Measurements from ENCODE around the gene TMEM192.

TMEM192 gene

GRCh38 chr4:165111906-165112367 is 723 bp downstream of the TMEM192 start:
- no peaks in the 10 kb centered on the region for H3K9me3 ChIP-seq (ENCODE audit: low read length)
- no peaks in the 10 kb centered on the region for H3F3A ChIP-seq (ENCODE audit: insufficient read depth, low read length)
- peak overlapping the region; percentile 82 for H3K9ac ChIP-seq (ENCODE audit: low read length)
- TF ChIP-seq EZH2 (IDR thresholded peaks at IDR 0.05; ENCODE audit: borderline replicate concordance, low read length): no peak
- TF ChIP-seq CTCF (IDR thresholded peaks at IDR 0.05; ENCODE audit: low read length): no peak
- no peaks in the 10 kb centered on the region for H3K27me3 ChIP-seq (ENCODE audit: insufficient read depth, low read length)
- peak overlapping the region; percentile 13 for H3K27ac ChIP-seq (ENCODE audit: low read depth, low read length, poor library complexity, severe bottlenecking)
- H3K4me2 ChIP-seq (ENCODE audit: low read length): peak overlapping the region; percentile 94
- peaks cover 17% of the 10 kb centered on the region for H3K4me1 ChIP-seq (ENCODE audit: insufficient read depth, low read length, severe bottlenecking)
- H3K4me3 ChIP-seq (ENCODE audit: low read depth, low read length, poor library complexity, severe bottlenecking): peak overlapping the region; percentile 81
- H2AFZ ChIP-seq (ENCODE audit: low read length): peak overlapping the region; percentile 60; the same call in 1 of the 2 replicates
- no peaks in the 10 kb centered on the region for H3K9me2 ChIP-seq (ENCODE audit: low read depth, low read length)
- 0 out of 2 replicates have a peak, but pooled peaks cover 4% of the 10 kb centered on the region for H3K36me3 ChIP-seq (ENCODE audit: insufficient read depth, low read length)
- peaks cover 10% of the 10 kb centered on the region for H3K79me2 ChIP-seq (ENCODE audit: insufficient read depth, low read length)
- no peaks in the 10 kb centered on the region for H4K20me1 ChIP-seq (ENCODE audit: insufficient read depth, low read length)

DNA sequence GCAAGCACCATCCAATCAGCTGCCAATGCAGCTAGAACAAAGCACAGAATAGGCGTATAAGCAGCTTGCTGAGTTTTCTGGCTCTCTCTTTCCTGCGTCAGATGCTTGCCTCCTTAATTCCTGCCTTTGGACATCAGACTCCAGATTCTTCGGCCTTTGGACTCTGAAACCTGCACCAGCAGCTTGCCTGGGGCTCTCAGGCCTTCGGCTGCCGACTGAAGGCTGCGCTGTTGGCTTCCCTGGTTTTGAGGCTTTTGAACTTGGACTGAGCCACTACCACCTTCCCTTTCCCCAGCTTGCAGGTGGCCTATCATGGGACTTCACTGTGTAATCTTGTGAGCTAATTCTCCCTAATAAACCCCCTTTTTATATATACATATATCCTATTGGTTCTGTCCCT is 6.1 kb downstream of the TMEM192 start:
- Histone ChIP-seq H3K27ac (ENCODE audit: low read depth, low read length, poor library complexity, severe bottlenecking) (no peak overlapping the region), H3K79me2 (ENCODE audit: insufficient read depth, low read length) (0 out of 2 replicates have a peak, but pooled peaks cover 3% of the 10 kb centered on the region), H3K9ac (ENCODE audit: low read length) (no peak overlapping the region), H3F3A (ENCODE audit: insufficient read depth, low read length) (no peaks in the 10 kb centered on the region), H2AFZ (ENCODE audit: low read length) (no peak overlapping the region), H3K4me3 (ENCODE audit: low read depth, low read length, poor library complexity, severe bottlenecking) (no peak overlapping the region), H3K9me3 (ENCODE audit: low read length) (no peaks in the 10 kb centered on the region), H4K20me1 (ENCODE audit: insufficient read depth, low read length) (no peaks in the 10 kb centered on the region), H3K9me2 (ENCODE audit: low read depth, low read length) (no peaks in the 10 kb centered on the region), H3K36me3 (ENCODE audit: insufficient read depth, low read length) (peaks cover 18% of the 10 kb centered on the region), H3K27me3 (ENCODE audit: insufficient read depth, low read length) (no peaks in the 10 kb centered on the region), H3K4me2 (ENCODE audit: low read length) (no peak overlapping the region), H3K4me1 (ENCODE audit: insufficient read depth, low read length, severe bottlenecking) (peaks cover 5% of the 10 kb centered on the region)
- no peak for TF ChIP-seq EZH2 (IDR thresholded peaks at IDR 0.05; ENCODE audit: borderline replicate concordance, low read length)
- no peak for TF ChIP-seq CTCF (IDR thresholded peaks at IDR 0.05; ENCODE audit: low read length)

DNA sequence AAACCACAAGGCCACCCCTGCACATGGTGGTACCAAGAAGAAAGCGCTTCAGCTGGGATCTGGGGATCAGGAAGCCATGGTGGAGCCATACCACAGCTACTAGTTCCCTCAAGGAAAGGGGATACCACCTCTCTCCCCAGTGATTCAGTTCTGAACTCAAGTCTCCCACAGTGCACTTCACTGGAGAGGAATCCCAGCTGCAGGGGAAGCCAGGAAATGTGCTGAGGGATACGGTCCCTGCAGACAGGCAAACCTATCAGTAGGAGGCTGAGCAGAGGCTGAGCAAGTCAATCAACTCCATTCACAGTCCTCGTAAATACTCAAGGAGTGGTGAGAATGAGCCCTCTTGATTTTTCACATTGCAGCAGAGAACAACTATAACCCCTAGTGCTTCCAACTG is 11.0 kb downstream of the TMEM192 start:
- no peaks in the 10 kb centered on the region for H3K9me2 ChIP-seq (ENCODE audit: low read depth, low read length)
- H3K4me1 ChIP-seq (ENCODE audit: insufficient read depth, low read length, severe bottlenecking): no peaks in the 10 kb centered on the region
- peaks cover 32% of the 10 kb centered on the region for H3K36me3 ChIP-seq (ENCODE audit: insufficient read depth, low read length)
- no peaks in the 10 kb centered on the region for H3F3A ChIP-seq (ENCODE audit: insufficient read depth, low read length)
- no peak overlapping the region for H3K27ac ChIP-seq (ENCODE audit: low read depth, low read length, poor library complexity, severe bottlenecking)
- no peak overlapping the region for H3K4me2 ChIP-seq (ENCODE audit: low read length)
- TF ChIP-seq CTCF (IDR thresholded peaks at IDR 0.05; ENCODE audit: low read length) (no peak), EZH2 (IDR thresholded peaks at IDR 0.05; ENCODE audit: borderline replicate concordance, low read length) (no peak)
- H4K20me1 ChIP-seq (ENCODE audit: insufficient read depth, low read length): no peaks in the 10 kb centered on the region
- no peaks in the 10 kb centered on the region for H3K27me3 ChIP-seq (ENCODE audit: insufficient read depth, low read length)
- no peak overlapping the region for H3K9ac ChIP-seq (ENCODE audit: low read length)
- no peaks in the 10 kb centered on the region for H3K9me3 ChIP-seq (ENCODE audit: low read length)
- H3K4me3 ChIP-seq (ENCODE audit: low read depth, low read length, poor library complexity, severe bottlenecking): no peak overlapping the region
- no peaks in the 10 kb centered on the region for H3K79me2 ChIP-seq (ENCODE audit: insufficient read depth, low read length)
- no peak overlapping the region for H2AFZ ChIP-seq (ENCODE audit: low read length)

Data from OCI-LY1 (cell line).